DMS 273 treated with DMSO at 0.1 percent for 48 hours (cell line): ENCODE results near the gene PRPS1.
"Not testable (repeated sequence)": the region's sequence is repeated elsewhere in the genome, so short reads cannot be mapped to it uniquely, and the experiment has no call there.

ENCODE experiments used
- DNase-seq: peaks from one replicate; lab custom pipeline; 2025; lab: John Stamatoyannopoulos, UW

Gene PRPS1

GRCh38 chrX:107627838-107628661 lies at the start of gene PRPS1:
Gene PRPS1 (plus strand): TSS chrX:107628510. CDS start chrX:107628629, 119 bp downstream.
- peak; percentile 94 for DNase-seq

GRCh38 chrX:107579956-107580355 lies 48.4 kb upstream of the PRPS1 start:
- DNase-seq, result no peak

GRCh38 chrX:107581923-107582322 lies 46.4 kb upstream of the PRPS1 start:
- DNase-seq, result no peak

GRCh38 chrX:107589243-107589642 lies 39.1 kb upstream of the PRPS1 start:
- no peak for DNase-seq

- DNase-seq, result no peak
Observed at GRCh38 chrX:107596651-107597050, 31.7 kb upstream of the PRPS1 start.

GRCh38 chrX:107597264-107597663 lies 31.0 kb upstream of the PRPS1 start:
- no peak for DNase-seq

GRCh38 chrX:107597791-107598190 lies 30.5 kb upstream of the PRPS1 start:
- no peak for DNase-seq

- no peak for DNase-seq
Observed at GRCh38 chrX:107599450-107599861, 28.9 kb upstream of the PRPS1 start.

- DNase-seq, result no peak
Observed at GRCh38 chrX:107600366-107600765, 27.9 kb upstream of the PRPS1 start.

GRCh38 chrX:107601326-107601725 lies 27.0 kb upstream of the PRPS1 start:
- DNase-seq, result no peak

- DNase-seq, result no peak
Observed at GRCh38 chrX:107601759-107602158, 26.6 kb upstream of the PRPS1 start.

GRCh38 chrX:107602694-107603239 lies 25.5 kb upstream of the PRPS1 start:
- DNase-seq, result no peak

- no peak for DNase-seq
Observed at GRCh38 chrX:107603429-107604159, 24.7 kb upstream of the PRPS1 start.

GRCh38 chrX:107609061-107609460 lies 19.2 kb upstream of the PRPS1 start:
- DNase-seq, result not testable (repeated sequence)

GRCh38 chrX:107610667-107611066 lies 17.6 kb upstream of the PRPS1 start:
- DNase-seq, result no peak

- no peak for DNase-seq
Observed at GRCh38 chrX:107619885-107620322, 8.4 kb upstream of the PRPS1 start.

- no peak for DNase-seq
Observed at GRCh38 chrX:107624893-107625292, 3.4 kb upstream of the PRPS1 start.

- no peak for DNase-seq
Observed at GRCh38 chrX:107625739-107626138, 2.6 kb upstream of the PRPS1 start.

- DNase-seq, result no peak
Observed at GRCh38 chrX:107626481-107626880, 1.8 kb upstream of the PRPS1 start.

GRCh38 chrX:107626916-107627315 lies 1.4 kb upstream of the PRPS1 start:
- no peak for DNase-seq

- DNase-seq, result no peak
Observed at GRCh38 chrX:107628662-107629539, 591 bp downstream of the PRPS1 start.

- DNase-seq, result peak; percentile 10
Observed at GRCh38 chrX:107629540-107629909, 1.2 kb downstream of the PRPS1 start.
